ENCODE data around the gene ST3GAL4.
A peak's percentile ranks its signal among the peaks of the same experiment; 100 is the strongest.

Gene ST3GAL4

DNA sequence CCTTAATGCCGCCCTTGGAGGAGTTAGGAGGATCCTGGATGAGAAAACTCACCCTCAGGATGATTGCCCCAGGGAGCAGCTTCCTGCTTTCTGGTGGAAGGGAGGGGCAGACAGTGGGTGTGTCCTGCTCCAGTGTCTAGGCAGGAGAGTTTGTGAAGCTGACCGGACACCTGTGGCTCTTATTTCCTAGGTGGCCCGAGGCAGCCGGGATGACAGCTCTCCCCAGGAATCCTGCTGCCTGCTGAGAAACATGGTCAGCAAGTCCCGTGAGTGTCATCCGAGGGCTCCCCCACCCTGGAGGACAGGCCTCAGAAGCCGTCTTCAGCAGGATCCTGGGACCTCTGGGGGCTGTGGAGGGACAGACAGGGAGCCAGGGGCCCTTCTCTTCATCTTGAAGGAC is 50.4 kb downstream of the ST3GAL4 start:
- Mint-ChIP-seq H3K27me3 (no peaks in the 10 kb centered on the region), H3K27ac (no peak overlapping the region), H3K4me3 (no peak overlapping the region), H3K4me1 (ENCODE audit: low read depth) (no peaks in the 10 kb centered on the region), H3K36me3 (ENCODE audit: low read depth) (peaks cover 14% of the 10 kb centered on the region), H3K9me3 (no peaks in the 10 kb centered on the region)
- no peak for DNase-seq

DNA sequence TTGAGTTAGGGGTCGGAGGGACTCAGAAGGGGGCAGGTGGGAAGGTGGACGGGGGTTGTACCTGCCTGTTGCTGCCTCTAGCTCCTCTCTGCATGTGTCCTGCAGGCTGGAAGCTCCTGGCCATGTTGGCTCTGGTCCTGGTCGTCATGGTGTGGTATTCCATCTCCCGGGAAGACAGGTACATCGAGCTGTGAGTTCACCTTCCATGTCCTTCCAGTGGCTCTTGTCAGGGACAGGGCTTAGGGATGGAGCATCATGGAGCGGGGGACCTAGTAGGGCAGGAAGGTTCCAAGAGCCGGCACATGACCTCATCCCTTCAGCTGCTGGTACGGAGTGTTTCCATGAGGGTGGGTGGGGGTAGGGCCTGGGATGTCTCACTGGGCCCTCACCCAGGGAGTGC is 50.9 kb downstream of the ST3GAL4 start:
- Mint-ChIP-seq H3K36me3 (ENCODE audit: low read depth) (peaks cover 14% of the 10 kb centered on the region), H3K27ac (no peak overlapping the region)
- DNase-seq, result no peak

DNA sequence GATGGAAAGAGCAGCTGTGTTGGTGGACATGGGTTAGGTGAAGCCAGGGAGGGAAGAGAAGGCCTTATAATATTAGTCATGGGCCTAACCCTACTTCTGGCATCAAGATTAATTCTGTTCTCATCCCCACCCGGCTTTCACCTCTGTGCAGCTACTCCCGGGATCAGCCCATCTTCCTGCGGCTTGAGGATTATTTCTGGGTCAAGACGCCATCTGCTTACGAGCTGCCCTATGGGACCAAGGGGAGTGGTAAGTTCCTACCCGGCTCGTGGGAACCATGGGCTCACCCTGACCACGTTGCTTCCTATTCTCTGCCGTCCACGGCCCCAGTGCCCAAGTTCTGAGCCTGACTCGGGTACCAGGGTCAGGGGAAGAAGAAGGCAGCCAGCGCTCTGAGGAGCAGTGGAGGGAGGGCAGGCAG is 51.6 kb downstream of the ST3GAL4 start:
- Mint-ChIP-seq H3K27me3 (no peaks in the 10 kb centered on the region), H3K27ac (no peak overlapping the region), H3K36me3 (ENCODE audit: low read depth) (peaks cover 14% of the 10 kb centered on the region), H3K9me3 (no peaks in the 10 kb centered on the region), H3K4me1 (ENCODE audit: low read depth) (no peaks in the 10 kb centered on the region), H3K4me3 (no peak overlapping the region)
- DNase-seq, result no peak

More for the DNA sequence above, 50.9 kb downstream of the ST3GAL4 start:
- no peaks in the 10 kb centered on the region for H3K4me1 Mint-ChIP-seq (ENCODE audit: low read depth)
- H3K9me3 Mint-ChIP-seq, result no peaks in the 10 kb centered on the region
- H3K4me3 Mint-ChIP-seq, result no peak overlapping the region
- H3K27me3 Mint-ChIP-seq, result no peaks in the 10 kb centered on the region

DNA sequence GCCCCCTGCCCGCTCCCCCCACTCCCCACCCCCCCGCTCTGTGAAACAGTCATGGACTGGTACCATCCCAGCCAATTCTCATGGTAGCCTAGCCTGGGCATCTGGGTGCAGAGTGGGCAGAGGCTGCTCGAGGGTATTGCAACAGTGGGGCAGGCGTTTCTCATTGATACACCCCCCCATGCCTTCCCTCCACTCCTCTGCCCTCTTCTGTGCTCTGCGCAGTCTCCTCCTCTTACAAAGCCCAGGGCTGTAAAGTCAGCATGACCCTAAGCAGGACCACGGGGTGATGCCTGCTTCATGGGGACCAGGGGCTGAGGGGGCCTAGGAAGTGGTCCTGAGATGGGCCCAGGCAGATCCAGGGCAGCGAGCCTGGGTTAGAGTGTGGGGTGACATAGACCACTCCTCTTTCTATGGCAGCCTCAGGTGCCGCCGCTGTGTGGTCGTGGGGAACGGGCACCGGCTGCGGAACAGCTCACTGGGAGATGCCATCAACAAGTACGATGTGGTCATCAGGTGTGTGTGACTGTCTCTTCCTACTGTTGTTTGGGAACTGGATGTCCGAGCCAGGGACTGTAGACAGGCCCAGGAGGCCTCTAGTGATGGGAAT is 52.3 kb downstream of the ST3GAL4 start:
- no peaks in the 10 kb centered on the region for H3K9me3 Mint-ChIP-seq
- H3K27me3 Mint-ChIP-seq, result no peaks in the 10 kb centered on the region
- H3K27ac Mint-ChIP-seq, result no peak overlapping the region
- DNase-seq, result no peak
- H3K4me1 Mint-ChIP-seq (ENCODE audit: low read depth), result no peaks in the 10 kb centered on the region
- H3K4me3 Mint-ChIP-seq, result no peak overlapping the region
- peaks cover 14% of the 10 kb centered on the region for H3K36me3 Mint-ChIP-seq (ENCODE audit: low read depth)

DNA sequence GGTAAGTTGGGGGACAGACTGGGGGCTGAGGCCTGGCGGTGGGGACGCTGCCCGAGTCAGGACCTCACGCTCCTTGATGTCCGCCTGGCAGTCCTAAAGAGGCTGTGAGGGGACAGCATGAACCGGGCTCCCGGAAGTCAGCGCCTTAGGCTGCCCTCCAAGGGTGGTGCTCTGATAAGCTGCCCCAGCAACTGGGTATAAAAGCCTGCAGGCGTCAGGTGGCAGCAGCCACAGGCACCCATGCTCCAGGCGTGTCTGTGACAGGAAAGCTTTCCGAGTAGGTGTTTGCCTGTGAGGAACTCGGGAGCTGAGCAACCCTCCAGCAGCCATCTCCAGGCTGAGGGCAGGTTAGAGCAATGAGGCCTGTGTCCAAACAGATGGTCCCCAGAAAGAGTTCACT is 53.0 kb downstream of the ST3GAL4 start:
- H3K9me3 Mint-ChIP-seq, result no peaks in the 10 kb centered on the region

DNA sequence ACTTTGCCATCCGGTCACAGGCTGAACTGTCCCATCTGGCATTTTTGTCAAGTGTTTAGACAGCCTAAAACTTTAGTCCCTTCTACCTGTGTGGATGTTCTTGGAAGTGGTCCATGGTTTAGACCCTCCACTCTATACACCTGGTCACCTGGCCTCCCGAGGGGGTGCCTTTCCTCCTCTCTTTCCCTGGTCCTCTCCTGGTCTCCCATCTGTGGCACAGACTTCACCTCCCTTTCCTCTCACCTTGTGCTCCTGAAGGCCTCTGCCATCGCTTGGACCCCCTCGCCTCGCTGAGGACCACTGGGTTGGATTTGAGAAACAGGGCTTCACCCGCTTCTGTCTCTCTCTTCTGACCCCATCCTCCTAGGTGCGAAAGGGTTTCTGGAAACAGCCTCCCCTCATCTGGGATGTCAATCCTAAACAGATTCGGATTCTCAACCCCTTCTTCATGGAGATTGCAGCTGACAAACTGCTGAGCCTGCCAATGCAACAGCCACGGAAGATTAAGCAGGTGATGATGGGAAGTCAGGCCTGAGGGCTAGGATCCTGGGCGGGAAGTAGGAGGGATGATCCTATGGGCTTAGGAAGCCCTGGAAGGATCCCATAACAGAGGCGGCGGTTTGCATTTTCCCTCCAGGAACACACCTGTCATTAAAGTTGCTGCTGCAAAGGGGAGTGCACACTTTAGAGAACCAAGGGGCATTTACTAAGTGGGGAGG is 53.6 kb downstream of the ST3GAL4 start:
- Mint-ChIP-seq H3K27me3 (no peaks in the 10 kb centered on the region), H3K4me1 (ENCODE audit: low read depth) (no peaks in the 10 kb centered on the region), H3K4me3 (no peak overlapping the region), H3K9me3 (no peaks in the 10 kb centered on the region), H3K27ac (no peak overlapping the region), H3K36me3 (ENCODE audit: low read depth) (peaks cover 14% of the 10 kb centered on the region)
- DNase-seq, result no peak

More for the DNA sequence above, 53.0 kb downstream of the ST3GAL4 start:
- no peak for DNase-seq
- Mint-ChIP-seq H3K4me1 (ENCODE audit: low read depth) (no peaks in the 10 kb centered on the region), H3K27me3 (no peaks in the 10 kb centered on the region), H3K27ac (no peak overlapping the region), H3K4me3 (no peak overlapping the region), H3K36me3 (ENCODE audit: low read depth) (peaks cover 14% of the 10 kb centered on the region)

DNA sequence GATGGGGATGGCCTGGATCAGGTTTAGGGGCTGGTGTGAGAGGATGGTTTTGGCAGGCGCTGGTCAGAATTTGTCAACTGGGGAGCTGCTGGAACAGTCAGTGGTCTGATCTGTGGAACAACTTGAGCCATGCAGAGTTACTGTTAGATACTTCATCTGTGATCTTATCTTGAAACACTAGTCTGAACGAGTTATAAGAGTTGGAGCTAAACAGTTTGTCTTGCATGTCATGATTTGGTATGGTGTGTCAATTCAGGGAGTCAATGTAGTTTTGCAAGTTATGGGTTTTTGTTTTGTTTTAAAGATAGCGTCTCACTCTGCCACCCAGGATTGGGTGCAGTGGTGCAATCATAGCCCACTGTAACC is 54.1 kb downstream of the ST3GAL4 start:
- no peak for DNase-seq
- no peaks in the 10 kb centered on the region for H3K27me3 Mint-ChIP-seq
- H3K9me3 Mint-ChIP-seq, result no peaks in the 10 kb centered on the region
- H3K4me1 Mint-ChIP-seq (ENCODE audit: low read depth), result no peaks in the 10 kb centered on the region
- no peak overlapping the region for H3K27ac Mint-ChIP-seq
- no peak overlapping the region for H3K4me3 Mint-ChIP-seq
- peaks cover 14% of the 10 kb centered on the region for H3K36me3 Mint-ChIP-seq (ENCODE audit: low read depth)

DNA sequence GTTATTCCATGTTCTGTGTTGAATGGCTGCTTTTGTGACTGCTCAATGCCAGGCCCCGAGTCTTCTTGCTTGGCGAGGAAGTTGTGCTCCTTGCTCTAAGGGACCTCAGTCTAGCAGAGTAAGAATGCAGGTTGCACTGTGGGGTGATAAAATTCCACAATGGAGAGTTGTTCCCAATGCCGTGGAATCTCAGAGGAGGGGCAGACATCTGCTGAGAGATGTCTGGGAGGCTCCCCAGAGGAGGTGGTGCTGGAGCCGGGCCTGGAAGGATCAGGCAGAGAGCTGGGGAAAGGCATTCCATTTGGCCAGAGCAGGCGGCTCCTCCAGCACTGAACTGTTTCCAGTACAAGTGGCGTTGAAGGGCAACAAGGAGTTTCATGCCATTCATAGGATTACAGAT is 55.2 kb downstream of the ST3GAL4 start:
- DNase-seq, result no peak
- Mint-ChIP-seq H3K4me3 (no peak overlapping the region), H3K9me3 (no peaks in the 10 kb centered on the region), H3K4me1 (ENCODE audit: low read depth) (no peaks in the 10 kb centered on the region), H3K27ac (no peak overlapping the region), H3K27me3 (no peaks in the 10 kb centered on the region), H3K36me3 (ENCODE audit: low read depth) (peaks cover 14% of the 10 kb centered on the region)

DNA sequence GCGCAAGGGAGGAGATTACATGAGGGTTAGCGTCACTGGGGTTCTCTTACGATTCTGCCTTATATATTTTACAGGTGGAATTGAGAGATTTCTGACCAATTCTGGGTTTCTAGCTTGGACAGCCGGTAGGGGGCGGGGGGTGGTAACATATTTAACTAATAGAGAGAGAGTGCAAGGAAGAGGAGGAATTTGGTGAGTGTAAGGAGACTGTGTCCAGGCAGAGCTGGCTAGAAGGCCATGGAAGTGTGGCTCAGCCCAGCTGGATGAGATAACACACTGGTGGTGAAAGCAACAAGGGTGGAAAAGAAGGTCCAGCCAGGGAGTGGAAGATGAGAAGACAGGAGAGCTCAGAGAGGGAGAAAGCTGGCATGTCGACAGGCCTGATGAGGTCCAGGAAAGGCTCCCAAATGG is 56.5 kb downstream of the ST3GAL4 start:
- no peak for DNase-seq
- Mint-ChIP-seq H3K36me3 (ENCODE audit: low read depth) (peaks cover 14% of the 10 kb centered on the region), H3K9me3 (no peaks in the 10 kb centered on the region), H3K27ac (no peak overlapping the region), H3K27me3 (no peaks in the 10 kb centered on the region), H3K4me1 (ENCODE audit: low read depth) (peaks cover 10% of the 10 kb centered on the region), H3K4me3 (no peak overlapping the region)

DNA sequence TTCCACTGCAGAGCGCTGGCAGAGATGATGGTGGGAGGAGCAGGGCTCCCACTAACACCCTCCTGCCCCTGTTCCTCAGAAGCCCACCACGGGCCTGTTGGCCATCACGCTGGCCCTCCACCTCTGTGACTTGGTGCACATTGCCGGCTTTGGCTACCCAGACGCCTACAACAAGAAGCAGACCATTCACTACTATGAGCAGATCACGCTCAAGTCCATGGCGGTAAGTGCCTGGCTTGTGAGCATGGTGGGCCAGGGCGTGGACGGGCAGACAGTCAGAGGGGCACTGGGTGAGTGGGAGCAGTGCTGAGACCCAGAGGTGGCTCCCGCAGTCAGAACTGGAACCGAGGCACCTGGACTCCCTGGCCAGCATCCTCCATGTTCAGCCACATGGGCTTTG is 57.9 kb downstream of the ST3GAL4 start:
- Mint-ChIP-seq H3K36me3 (ENCODE audit: low read depth) (peaks cover 7% of the 10 kb centered on the region), H3K4me3 (no peak overlapping the region), H3K27ac (no peak overlapping the region), H3K27me3 (no peaks in the 10 kb centered on the region), H3K9me3 (no peaks in the 10 kb centered on the region), H3K4me1 (ENCODE audit: low read depth) (peaks cover 10% of the 10 kb centered on the region)
- DNase-seq, result no peak

DNA sequence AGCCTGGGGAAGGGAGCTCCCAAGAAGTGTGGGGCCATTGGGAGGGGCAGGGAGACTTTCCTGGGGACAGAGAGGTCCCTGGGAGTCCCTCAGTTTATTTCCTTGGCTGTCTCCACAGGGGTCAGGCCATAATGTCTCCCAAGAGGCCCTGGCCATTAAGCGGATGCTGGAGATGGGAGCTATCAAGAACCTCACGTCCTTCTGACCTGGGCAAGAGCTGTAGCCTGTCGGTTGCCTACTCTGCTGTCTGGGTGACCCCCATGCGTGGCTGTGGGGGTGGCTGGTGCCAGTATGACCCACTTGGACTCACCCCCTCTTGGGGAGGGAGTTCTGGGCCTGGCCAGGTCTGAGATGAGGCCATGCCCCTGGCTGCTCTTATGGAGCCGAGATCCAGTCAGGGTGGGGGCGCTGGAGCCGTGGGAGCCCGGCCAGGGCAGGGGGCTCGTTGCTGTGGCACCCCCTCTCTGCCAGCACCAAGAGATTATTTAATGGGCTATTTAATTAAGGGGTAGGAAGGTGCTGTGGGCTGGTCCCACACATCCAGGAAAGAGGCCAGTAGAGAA is 58.4 kb downstream of the ST3GAL4 start:
- Mint-ChIP-seq H3K4me1 (ENCODE audit: low read depth) (peaks cover 10% of the 10 kb centered on the region), H3K9me3 (no peaks in the 10 kb centered on the region), H3K27me3 (no peaks in the 10 kb centered on the region), H3K27ac (no peak overlapping the region), H3K36me3 (ENCODE audit: low read depth) (peaks cover 6% of the 10 kb centered on the region), H3K4me3 (no peak overlapping the region)
- no peak for DNase-seq

DNA sequence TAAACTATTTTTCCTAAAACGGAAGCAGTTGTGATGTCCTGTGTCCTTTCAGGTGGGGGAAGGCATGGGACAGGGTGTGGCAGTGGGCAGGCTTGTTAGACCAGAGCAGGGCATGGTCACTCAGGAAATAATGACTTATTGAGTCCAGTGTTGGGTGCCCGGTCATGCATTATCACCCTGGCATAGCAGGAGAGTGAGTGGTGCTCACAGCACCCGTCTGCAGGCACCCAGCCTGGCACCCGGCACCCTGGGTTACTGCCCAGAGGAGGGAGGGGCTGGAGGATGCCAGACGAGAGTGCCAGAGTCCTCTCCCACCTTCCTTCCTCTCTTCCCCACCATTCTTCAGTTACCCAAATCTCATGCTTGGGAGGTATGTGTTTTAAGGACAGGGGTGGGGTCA is 59.1 kb downstream of the ST3GAL4 start:
- Mint-ChIP-seq H3K9me3 (no peaks in the 10 kb centered on the region), H3K36me3 (ENCODE audit: low read depth) (peaks cover under 1% of the 10 kb centered on the region), H3K27ac (no peak overlapping the region), H3K27me3 (no peaks in the 10 kb centered on the region), H3K4me3 (no peak overlapping the region), H3K4me1 (ENCODE audit: low read depth) (peaks cover 10% of the 10 kb centered on the region)
- DNase-seq, result no peak

DNA sequence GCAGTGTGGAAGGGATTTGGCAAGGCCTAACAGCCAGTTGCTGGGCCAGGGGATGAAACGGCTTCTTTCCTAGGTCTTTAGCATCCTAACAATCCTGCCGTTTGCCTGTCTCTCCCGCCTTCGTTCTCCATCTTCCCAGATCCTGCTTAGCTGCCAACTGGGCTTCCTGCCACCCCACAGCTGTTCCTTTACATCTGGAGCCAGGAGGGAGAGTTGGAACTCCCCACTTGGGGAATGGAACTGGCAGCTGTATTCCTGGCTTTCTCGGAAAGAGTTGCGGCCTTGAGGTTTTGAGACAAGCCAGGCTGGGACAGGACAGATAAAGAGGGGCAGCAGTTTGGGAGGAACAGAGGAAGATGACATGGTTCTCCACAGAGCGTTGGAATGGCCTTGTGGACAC is 59.6 kb downstream of the ST3GAL4 start:
- H3K9me3 Mint-ChIP-seq, result no peaks in the 10 kb centered on the region
- no peak for DNase-seq
- H3K27me3 Mint-ChIP-seq, result no peaks in the 10 kb centered on the region
- no peak overlapping the region for H3K27ac Mint-ChIP-seq
- peaks cover 10% of the 10 kb centered on the region for H3K4me1 Mint-ChIP-seq (ENCODE audit: low read depth)
- H3K36me3 Mint-ChIP-seq (ENCODE audit: low read depth), result no peaks in the 10 kb centered on the region
- no peak overlapping the region for H3K4me3 Mint-ChIP-seq

DNA sequence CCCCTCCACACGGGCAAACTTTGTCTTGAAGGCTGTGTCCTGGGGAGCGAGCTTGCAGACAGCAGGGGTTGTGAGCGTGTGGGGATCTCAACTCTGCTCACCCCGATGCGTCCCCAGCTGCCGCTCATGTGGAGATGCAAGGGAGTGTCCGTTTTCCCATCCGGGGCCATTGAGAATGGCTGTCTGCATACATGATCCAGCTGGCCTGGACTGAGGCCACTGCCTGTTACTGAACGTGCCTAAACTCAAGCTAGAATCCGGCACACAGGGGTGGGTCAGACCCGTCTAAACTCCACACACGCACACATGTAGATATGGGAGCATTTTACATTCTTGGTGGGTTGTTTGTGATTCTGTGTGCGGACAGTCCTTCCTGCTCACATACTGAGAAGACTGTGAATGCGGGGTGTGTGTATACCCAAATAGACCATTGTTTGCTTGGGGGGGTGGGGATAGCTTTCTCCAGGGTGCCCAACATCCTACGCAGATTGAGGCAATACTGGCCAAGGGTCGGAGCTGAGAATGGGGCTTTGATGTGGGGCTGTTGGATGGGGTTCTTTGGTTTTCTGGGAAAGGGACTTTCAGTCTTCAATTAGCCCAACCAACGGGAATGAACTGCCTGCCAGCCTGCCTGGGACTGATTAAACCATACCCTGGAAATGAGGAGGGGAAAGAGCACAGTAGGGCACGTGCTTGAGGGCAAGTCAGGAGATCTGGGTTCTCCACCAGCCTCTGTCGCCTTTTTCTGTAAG is 60.4 kb downstream of the ST3GAL4 start:
- no peak for DNase-seq
- Mint-ChIP-seq H3K4me3 (peak overlapping the region; percentile 58), H3K27me3 (no peaks in the 10 kb centered on the region), H3K9me3 (no peaks in the 10 kb centered on the region), H3K27ac (no peak overlapping the region), H3K4me1 (ENCODE audit: low read depth) (peaks cover 12% of the 10 kb centered on the region), H3K36me3 (ENCODE audit: low read depth) (no peaks in the 10 kb centered on the region)

Data from activated T-cell treated with anti-CD3 and anti-CD28 coated beads, Interleukin-2, amount 50 U/mL, for 24 hours (primary cell).